VCaP (cell line): ENCODE measurements around the gene TFDP1.

Experiments used
- H3K27ac ChIP-seq: fragments of 450-650 bp; 2 replicates; pipeline ENCODE4 v1.5.1; 2017
- CTCF ChIP-seq: fragments of 450-650 bp; conservative IDR thresholded peaks from 2 replicates; pipeline ENCODE4 v1.5.1; 2017; ENCODE audit warnings: mild to moderate bottlenecking, moderate library complexity

The TFDP1 gene

DNA sequence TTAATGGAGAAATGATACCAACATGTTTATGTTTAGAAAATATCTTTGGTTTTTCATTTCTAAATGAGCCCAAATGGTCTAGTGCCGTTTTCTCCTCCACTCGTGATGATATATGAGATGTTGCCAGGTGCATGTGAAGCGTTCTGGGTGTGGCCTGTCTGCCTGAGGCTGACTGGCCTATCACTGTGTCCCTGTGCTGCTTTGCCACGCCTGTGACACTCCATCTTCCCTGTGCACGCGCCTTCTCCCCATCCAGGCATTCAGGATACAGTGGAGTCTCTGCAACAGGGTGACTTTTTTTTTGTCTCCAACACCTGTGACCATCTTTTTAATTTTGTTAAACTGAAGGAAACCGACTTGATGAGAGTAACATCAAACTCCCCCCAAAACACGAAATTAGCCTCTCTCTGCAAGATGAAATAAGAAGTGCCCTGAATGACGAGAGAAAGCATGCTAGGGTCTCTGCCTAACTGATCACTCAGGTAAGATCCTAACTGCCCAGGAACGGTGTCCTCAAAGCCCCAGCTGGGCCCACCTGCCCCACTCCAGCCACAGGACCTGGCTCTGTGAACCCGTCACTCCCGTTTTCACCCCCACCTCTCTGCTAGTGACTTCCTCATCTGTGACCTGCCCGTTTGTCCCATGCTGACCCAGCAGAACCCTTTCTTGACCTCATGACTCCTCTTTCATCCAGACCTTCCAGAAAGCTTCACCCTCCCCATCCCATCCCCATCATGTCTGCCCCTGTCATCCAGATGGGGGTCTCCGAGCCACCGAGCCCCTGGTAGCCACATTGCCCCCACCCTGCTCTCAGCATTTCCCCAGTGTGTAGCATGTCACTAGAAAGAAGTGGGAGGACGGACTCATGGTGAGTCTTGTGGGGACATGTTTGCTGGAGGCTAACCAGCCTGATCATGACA, 33.2 kb upstream of the TFDP1 start:
- no peak for TF ChIP-seq CTCF
- no peak overlapping the region for H3K27ac ChIP-seq

DNA sequence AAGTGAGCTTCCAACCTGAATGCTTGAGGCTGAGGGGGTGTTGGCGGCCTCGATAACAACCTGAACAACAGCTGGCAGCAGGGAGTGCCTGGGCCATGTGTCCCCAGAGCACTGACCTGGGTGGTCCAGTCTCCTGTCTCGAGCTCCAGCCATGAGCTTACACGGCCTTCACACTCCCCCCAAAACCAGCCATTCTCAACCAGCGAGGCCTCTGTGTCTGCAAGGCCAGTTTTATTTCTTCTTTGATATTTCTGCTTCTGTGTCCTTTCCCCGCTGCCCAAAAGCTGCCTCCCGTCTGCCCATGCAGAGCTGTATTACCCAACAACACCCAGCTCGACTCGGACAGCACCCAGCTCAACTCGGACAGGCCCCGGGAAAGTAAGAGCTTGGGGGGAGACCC, 32.5 kb upstream of the TFDP1 start:
- H3K27ac ChIP-seq, result no peak overlapping the region
- TF ChIP-seq CTCF, result no peak

DNA sequence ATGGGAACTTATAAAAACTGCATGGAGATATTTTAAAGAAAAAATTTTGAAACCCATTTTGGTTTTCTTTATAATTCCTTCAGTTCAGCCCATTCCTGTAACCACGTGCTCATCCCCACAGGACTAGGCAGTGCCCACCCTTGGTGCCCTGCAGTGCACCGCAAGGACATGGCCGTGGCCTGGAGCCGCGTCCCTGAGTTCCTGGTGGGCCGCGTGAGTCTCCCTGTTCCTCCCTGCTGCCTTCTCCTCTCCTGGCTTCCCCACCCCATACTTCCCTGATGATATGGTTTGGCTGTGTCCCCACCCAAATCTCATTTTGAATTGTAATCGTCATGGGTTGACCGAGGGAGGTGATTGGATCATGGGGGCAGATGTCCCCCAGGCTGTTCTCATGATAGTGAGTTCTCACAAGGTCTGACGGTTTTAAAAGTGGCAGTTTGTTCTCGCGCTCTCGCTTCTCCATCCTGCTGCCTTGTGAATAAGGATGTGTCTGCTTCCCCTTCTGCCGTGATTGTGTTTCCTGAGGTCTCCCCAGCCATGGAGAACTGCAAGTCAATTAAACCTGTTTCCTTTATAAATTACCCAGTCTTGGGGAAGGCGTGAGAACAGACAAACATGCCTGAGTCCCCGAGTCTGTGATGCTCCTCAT, 31.6 kb upstream of the TFDP1 start:
- TF ChIP-seq CTCF, result no peak
- H3K27ac ChIP-seq, result no peak overlapping the region

DNA sequence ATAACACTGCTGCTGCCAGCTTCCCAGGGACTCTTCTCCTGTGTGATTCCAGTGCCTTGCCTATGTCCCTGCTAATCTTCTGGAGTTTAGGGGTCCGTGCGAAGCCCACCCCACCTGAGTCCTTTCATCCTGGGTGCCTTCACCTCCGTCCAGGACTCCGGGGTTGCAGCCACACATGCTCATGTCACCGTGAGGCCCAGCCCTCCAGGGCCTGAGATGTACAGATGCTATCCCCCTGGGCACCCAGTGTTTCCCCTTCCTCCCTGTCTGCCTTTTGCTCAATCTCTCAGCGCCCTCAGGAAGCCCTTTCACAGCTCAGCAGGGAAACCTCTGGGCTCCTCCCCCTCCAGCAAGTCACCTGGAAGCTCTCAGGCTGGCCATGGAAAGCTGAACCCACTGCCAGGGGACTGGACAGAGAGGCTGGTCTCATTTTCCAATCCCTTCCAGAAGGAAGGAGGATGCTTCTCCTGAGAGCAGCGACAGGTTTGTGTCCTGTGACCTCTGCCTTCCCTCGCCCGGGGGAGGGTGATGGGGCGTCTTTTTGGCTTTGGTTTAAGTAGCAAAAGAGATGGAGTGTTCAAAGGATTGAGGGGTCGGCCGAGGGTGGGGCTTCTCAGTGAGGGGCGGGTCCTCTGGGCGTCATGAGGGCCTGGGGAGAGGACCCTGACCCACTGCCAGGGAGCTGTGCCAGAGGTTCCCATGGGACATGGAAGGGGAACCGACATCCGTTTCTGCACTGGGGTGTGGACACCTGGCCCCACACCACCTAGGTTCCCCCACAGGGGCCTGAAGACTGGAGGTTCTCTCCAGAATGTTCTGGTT, 30.8 kb upstream of the TFDP1 start:
- no peak for TF ChIP-seq CTCF
- no peak overlapping the region for H3K27ac ChIP-seq

GRCh38 chr13:113554333-113554700, 30.2 kb upstream of the TFDP1 start:
- no peak for TF ChIP-seq CTCF
- no peak overlapping the region for H3K27ac ChIP-seq

DNA sequence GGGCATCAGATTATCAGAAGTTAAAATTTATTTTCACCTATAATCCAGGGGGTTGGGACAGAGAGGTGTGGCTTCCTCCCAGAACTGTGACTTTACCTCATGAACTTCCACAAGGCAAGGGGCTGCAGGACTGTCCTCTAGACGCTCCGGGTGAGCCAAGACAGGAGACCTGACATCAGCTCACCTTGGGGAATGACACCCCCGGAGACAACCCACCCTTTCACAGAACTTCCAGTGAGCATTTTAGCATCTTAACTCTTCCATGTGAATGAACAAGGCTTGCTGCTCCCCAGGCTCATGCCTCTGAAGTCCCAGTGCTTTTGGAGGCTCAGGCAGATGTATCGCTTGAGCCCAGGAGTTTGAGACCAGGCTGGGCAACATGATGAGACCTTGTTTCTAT, 29.4 kb upstream of the TFDP1 start:
- no peak for TF ChIP-seq CTCF
- H3K27ac ChIP-seq, result no peak overlapping the region

GRCh38 chr13:113557013-113557412, 27.5 kb upstream of the TFDP1 start:
- no peak for TF ChIP-seq CTCF
- no peak overlapping the region for H3K27ac ChIP-seq
